PC-3 (cell line): ENCODE results near the gene STK24. TPM values are rescaled to one million over a fixed set of nuclear protein-coding genes. Genes with fewer than 3 reads are reported as not detected.

Experiments used
- ATAC-seq: fragments of 200-7000 bp; cut with Tn5 transposase; 2 replicates; pipeline ENCODE4 v1.9.1; 2020; ENCODE audit warnings: mild to moderate bottlenecking, moderate library complexity
- BruUV-seq: library from RNA; stranded (reverse); fragments of 400-500 nt; replicated peaks from 2 replicates; lab custom pipeline; 2021; lab: Mats Ljungman, UMichigan
- CTCF ChIA-PET: fragments of 300-600 bp; sonication (Branson Sonifier 250); formaldehyde crosslinking; loops from one replicate; lab custom pipeline; 2022; ENCODE audit warnings: antibody characterized with exemption; lab: Charles Lee
- POLR2A ChIA-PET: fragments of 300-600 bp; sonication (Branson Sonifier 250); formaldehyde crosslinking; loops from one replicate; lab custom pipeline; 2022; ENCODE audit warnings: antibody characterized with exemption; ENCODE audit not compliant: unreplicated experiment; lab: Charles Lee
- DNase-seq: peaks from one replicate; pipeline ENCODE4 v3.0.0-alpha.2; 2015
- H2AFZ ChIP-seq: fragments of 300-600 bp; sonication (generic); 2 replicates; pipeline ENCODE4 v1.6.0; 2016; ENCODE audit warnings: antibody characterized with exemption, low read length
- H3F3A ChIP-seq: fragments of 300-600 bp; sonication (generic); one replicate; pipeline ENCODE4 v1.6.0; 2017; ENCODE audit warnings: antibody characterized with exemption, low read length, control low read depth, mild to moderate bottlenecking; ENCODE audit not compliant: unreplicated experiment
- H3K27ac ChIP-seq: fragments of 300-600 bp; sonication (generic); 2 replicates; pipeline ENCODE4 v1.5.1; 2016; ENCODE audit warnings: mild to moderate bottlenecking, low read length
- H3K27me3 ChIP-seq: fragments of 300-600 bp; sonication (generic); 2 replicates; pipeline ENCODE4 v1.6.1; 2016; ENCODE audit warnings: low read length, mixed read lengths
- H3K36me3 ChIP-seq: fragments of 300-600 bp; sonication (generic); 2 replicates; pipeline ENCODE4 v1.6.1; 2016; ENCODE audit warnings: low read depth, mixed run types, low read length, mixed read lengths
- H3K4me1 ChIP-seq: fragments of 300-600 bp; sonication (generic); 2 replicates; pipeline ENCODE4 v1.5.1; 2016; ENCODE audit warnings: low read length; ENCODE audit not compliant: insufficient read depth
- H3K4me2 ChIP-seq: fragments of 300-600 bp; sonication (generic); 2 replicates; pipeline ENCODE4 v1.6.0; 2016; ENCODE audit warnings: low read length
- H3K4me3 ChIP-seq: fragments of 300-600 bp; sonication (generic); 2 replicates; pipeline ENCODE4 v1.5.1; 2016; ENCODE audit warnings: mild to moderate bottlenecking, low read length, mixed read lengths
- H3K79me2 ChIP-seq: fragments of 300-600 bp; sonication (generic); 2 replicates; pipeline ENCODE4 v1.6.1; 2017; ENCODE audit warnings: low read length, mixed read lengths
- H3K9ac ChIP-seq: fragments of 300-600 bp; sonication (generic); 2 replicates; pipeline ENCODE4 v1.6.0; 2016; ENCODE audit warnings: mild to moderate bottlenecking, low read length
- H3K9me2 ChIP-seq: fragments of 300-600 bp; sonication (generic); replicated peaks from 2 replicates; pipeline ENCODE4 v1.6.1; 2016; ENCODE audit warnings: mixed run types, low read length, mixed read lengths
- H3K9me3 ChIP-seq: fragments of 300-600 bp; sonication (generic); 2 replicates; pipeline ENCODE4 v1.6.1; 2016; ENCODE audit warnings: low read length, mixed read lengths
- H4K20me1 ChIP-seq: fragments of 300-600 bp; sonication (generic); 2 replicates; pipeline ENCODE4 v1.6.1; 2016; ENCODE audit warnings: low read length, mixed read lengths
- EZH2 ChIP-seq: fragments of 300-600 bp; sonication (generic); IDR thresholded peaks from one replicate; pipeline ENCODE4 v1.6.1; 2017; ENCODE audit warnings: antibody characterized with exemption, mild to moderate bottlenecking, low read length; ENCODE audit not compliant: unreplicated experiment
- EZH2phosphoT487 ChIP-seq: fragments of 300-600 bp; sonication (generic); IDR thresholded peaks from 2 replicates; pipeline ENCODE4 v1.6.1; 2018; ENCODE audit warnings: mild to moderate bottlenecking, antibody characterized with exemption, low read length, borderline replicate concordance
- intact Hi-C: fragments of 100-400 bp; cut with micrococcal nuclease; formaldehyde crosslinking; loops from 2 replicates; pipeline ENCODE4 v1.9.0; 2023
- total RNA-seq: library from RNA; depleted of rRNA; stranded (reverse); fragments of >200 nt; gene quantifications from 2 replicates; pipeline ENCODE4 v1.2.3, GENCODE V29; 2014
- TF ChIP-seq, protein P1 (sequence below): fragments of 300-600 bp; sonication (generic); conservative IDR thresholded peaks from 2 replicates; pipeline ENCODE4 v1.5.1; 2017; ENCODE audit warnings: antibody characterized with exemption, low read depth, mild to moderate bottlenecking, low read length

The STK24 gene
- total RNA-seq, 1 experiment from 2014 or later: 52.4 TPM

DNA sequence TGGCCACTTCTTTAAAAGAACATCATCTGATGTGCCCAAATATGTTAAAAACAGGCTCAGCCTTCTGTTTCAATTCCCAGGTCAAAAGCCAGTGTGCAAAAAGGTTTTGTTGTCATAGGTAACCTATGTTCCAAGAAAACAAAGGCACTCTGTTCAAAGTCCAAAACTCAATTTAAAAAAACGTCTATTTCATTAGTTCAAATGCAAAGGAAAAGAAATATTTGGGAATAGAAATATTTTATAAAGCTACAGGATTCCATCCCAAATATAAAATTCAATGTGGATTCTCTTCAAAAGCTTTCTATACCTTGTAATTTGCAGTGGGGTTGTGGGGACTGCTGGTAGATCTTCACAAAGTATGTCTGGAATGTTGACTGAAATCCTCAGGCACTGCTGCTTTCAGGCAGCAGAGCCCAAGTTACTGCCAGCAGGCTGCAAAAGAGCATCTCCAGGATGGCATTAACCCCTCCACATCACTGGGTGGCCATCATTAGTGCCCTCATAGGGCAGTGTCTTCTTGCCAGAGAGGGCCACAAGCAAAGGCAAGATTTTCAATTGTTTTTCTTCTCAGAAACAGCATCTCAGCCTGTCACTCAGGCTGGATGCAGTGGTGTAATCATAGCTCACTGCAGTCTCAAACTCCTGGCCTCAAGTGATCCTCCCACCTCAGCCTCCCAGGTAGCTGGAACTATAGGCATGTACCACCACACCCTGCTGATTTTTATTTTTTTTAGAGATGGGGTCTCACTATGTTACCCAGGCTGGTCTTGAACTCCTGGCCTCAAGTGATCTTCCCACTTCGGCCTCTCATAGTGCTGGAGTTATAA lies 22.8 kb upstream of the STK24 start:
- DNase-seq (no peak), ATAC-seq (no peak)
- CTCF ChIA-PET: no interaction called here
- Histone ChIP-seq H3K4me1 (no peaks in the 10 kb centered on the region), H3F3A (no peaks in the 10 kb centered on the region), H4K20me1 (no peaks in the 10 kb centered on the region), H2AFZ (no peak overlapping the region), H3K36me3 (no peaks in the 10 kb centered on the region), H3K4me2 (no peak overlapping the region), H3K79me2 (no peaks in the 10 kb centered on the region), H3K27ac (no peak overlapping the region), H3K4me3 (no peak overlapping the region), H3K27me3 (no peaks in the 10 kb centered on the region), H3K9ac (no peak overlapping the region), H3K9me3 (no peaks in the 10 kb centered on the region), H3K9me2 (no peaks in the 10 kb centered on the region)
- intact Hi-C loops: loop anchor here (10.0 kb wide), 1 partner anchor 55 kb away; no protein-coding TSS in a partner anchor
- BruUV-seq: no TSS peak
- TF ChIP-seq EZH2 (no peak), EZH2phosphoT487 (no peak)
- TF ChIP-seq, protein P1, sequence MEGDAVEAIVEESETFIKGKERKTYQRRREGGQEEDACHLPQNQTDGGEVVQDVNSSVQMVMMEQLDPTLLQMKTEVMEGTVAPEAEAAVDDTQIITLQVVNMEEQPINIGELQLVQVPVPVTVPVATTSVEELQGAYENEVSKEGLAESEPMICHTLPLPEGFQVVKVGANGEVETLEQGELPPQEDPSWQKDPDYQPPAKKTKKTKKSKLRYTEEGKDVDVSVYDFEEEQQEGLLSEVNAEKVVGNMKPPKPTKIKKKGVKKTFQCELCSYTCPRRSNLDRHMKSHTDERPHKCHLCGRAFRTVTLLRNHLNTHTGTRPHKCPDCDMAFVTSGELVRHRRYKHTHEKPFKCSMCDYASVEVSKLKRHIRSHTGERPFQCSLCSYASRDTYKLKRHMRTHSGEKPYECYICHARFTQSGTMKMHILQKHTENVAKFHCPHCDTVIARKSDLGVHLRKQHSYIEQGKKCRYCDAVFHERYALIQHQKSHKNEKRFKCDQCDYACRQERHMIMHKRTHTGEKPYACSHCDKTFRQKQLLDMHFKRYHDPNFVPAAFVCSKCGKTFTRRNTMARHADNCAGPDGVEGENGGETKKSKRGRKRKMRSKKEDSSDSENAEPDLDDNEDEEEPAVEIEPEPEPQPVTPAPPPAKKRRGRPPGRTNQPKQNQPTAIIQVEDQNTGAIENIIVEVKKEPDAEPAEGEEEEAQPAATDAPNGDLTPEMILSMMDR: no peak
- POLR2A ChIA-PET: interaction anchor here (0.7 kb wide), 1 partner anchor 24 kb away, joined by 4 read pairs; no protein-coding TSS in a partner anchor

DNA sequence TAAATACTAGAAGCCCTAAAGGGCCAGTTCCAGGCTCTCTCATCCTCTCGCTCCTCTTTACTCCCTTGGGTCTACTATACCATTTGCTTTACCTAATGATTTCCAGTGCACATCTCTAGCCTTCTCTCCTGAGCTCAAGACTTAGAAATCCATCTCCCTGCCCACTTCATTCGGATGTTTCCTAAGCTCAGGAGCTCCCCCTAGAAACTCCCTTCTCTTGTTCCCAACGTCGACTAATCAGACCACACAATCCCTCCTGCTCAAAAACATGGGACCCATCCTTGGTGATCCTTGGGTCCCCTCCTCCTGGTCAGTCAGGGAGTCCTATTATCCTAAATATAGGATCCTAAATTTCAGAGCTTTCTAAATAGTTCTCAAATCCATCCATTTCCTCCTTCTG lies 21.1 kb upstream of the STK24 start:
- H3K9me2 ChIP-seq: no peaks in the 10 kb centered on the region
- ChIA-PET POLR2A (no interaction called here), CTCF (interaction anchor here (0.6 to 0.7 kb wide), 2 partner anchors 63 to 122 kb away, joined by 3 read pairs; no protein-coding TSS in a partner anchor)
- TF ChIP-seq EZH2phosphoT487 (no peak), EZH2 (no peak)
- TF ChIP-seq, protein P1: no peak; the same call in 1 of the 2 replicates
- intact Hi-C loops: no loop called here
- H3K4me3 ChIP-seq: no peak overlapping the region
- no peaks in the 10 kb centered on the region for H3F3A ChIP-seq
- H3K4me2 ChIP-seq: no peak overlapping the region
- ATAC-seq (no peak), DNase-seq (no peak)
- no peaks in the 10 kb centered on the region for H3K27me3 ChIP-seq
- no peaks in the 10 kb centered on the region for H3K4me1 ChIP-seq
- BruUV-seq: no TSS peak
- H3K9me3 ChIP-seq: no peaks in the 10 kb centered on the region
- no peak overlapping the region for H2AFZ ChIP-seq
- no peaks in the 10 kb centered on the region for H4K20me1 ChIP-seq
- H3K36me3 ChIP-seq: no peaks in the 10 kb centered on the region
- no peak overlapping the region for H3K27ac ChIP-seq
- no peaks in the 10 kb centered on the region for H3K79me2 ChIP-seq
- H3K9ac ChIP-seq: no peak overlapping the region

DNA sequence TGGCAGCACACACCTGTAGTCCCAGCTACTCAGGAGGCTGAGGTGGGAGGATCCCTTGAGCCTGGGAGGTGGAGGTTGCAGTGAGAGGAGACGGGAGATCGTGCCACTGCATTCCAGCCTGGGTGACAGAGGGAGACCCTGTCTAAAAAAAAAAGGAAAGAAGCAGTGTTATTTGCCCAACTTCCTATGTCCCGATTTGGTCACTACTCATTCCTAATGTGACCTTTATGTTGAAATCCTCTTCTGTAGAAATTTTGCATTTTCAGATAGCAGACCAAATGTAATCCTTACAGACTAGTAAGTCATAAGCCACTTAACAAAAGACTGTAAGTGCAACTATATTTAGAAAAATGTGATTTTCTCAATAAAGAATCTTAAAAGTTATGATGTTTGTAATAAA lies 18.2 kb upstream of the STK24 start:
- Histone ChIP-seq H3F3A (no peaks in the 10 kb centered on the region), H3K79me2 (no peaks in the 10 kb centered on the region), H3K4me2 (no peak overlapping the region), H3K4me1 (no peaks in the 10 kb centered on the region), H3K27me3 (no peaks in the 10 kb centered on the region), H3K36me3 (no peaks in the 10 kb centered on the region), H4K20me1 (no peaks in the 10 kb centered on the region), H3K9me2 (no peaks in the 10 kb centered on the region), H2AFZ (no peak overlapping the region), H3K9ac (no peak overlapping the region), H3K27ac (no peak overlapping the region), H3K9me3 (no peaks in the 10 kb centered on the region), H3K4me3 (no peak overlapping the region)
- DNase-seq (no peak), ATAC-seq (no peak)
- ChIA-PET CTCF (no interaction called here), POLR2A (no interaction called here)
- no TSS peak for BruUV-seq
- intact Hi-C loops: no loop called here
- TF ChIP-seq, protein P1: no peak
- TF ChIP-seq EZH2: no peak
- no peak for TF ChIP-seq EZH2phosphoT487
